K562 (cell line): ENCODE results near the gene SAMD11. TPM values are rescaled to one million over a fixed set of nuclear protein-coding genes. Genes with fewer than 3 reads are reported as not detected.

Experiments
- ATAC-seq: fragments of 200-7000 bp; cut with Tn5 transposase; 3 replicates; pipeline ENCODE4 v1.9.1; 2020; ENCODE audit warnings: moderate library complexity
- BruUV-seq: library from RNA; stranded (reverse); fragments of 400-500 nt; replicated peaks from 2 replicates; lab custom pipeline; 2021; lab: Mats Ljungman, UMichigan
- CTCF ChIA-PET: fragments of 300-600 bp; formaldehyde crosslinking; extraction: SDS; loops from one replicate; lab custom pipeline; 2021; ENCODE audit warnings: low intra/inter-chr PET ratio; lab: Yijun Ruan, JAX
- POLR2A ChIA-PET: fragments of 300-600, 350-650 bp; sonication (Branson Sonifier 250); formaldehyde crosslinking; extraction: SDS; loops from one replicate; lab custom pipeline; 2021; ENCODE audit warnings: antibody characterized with exemption, inconsistent platforms; lab: Yijun Ruan, JAX
- DNase-seq, 4 experiments: peaks; one replicate each; pipeline versions ENCODE4 v3.0.0 to v3.0.0-alpha.2; 2011 to 2018; ENCODE audit warnings: low spot score in 3 of 4, mixed read lengths in 3 of 4; ENCODE audit errors: extremely low read depth in 1 of 4
- FAIRE-seq: peaks from 2 replicates; lab custom pipeline; 2011; peaks lifted over from hg19 to GRCh38; lab: Jason Lieb, UNC
- H2AFZ ChIP-seq: 2 replicates; pipeline ENCODE4 v1.6.0; 2011; ENCODE audit warnings: low read depth, low read length, control low read depth, inconsistent platforms
- H3K27ac ChIP-seq: fragments of 200-600 bp; 3 replicates; pipeline ENCODE4 v1.8.0; 2011; ENCODE audit warnings: low read depth, mild to moderate bottlenecking, control low read depth, inconsistent platforms, low read length, moderate library complexity, mixed read lengths; ENCODE audit errors: extremely low read depth
- H3K27me3 ChIP-seq, 2 experiments: fragments of 300-600 bp in 1 of 2; 2 replicates in 1 of 2; 3 replicates in 1 of 2; pipeline versions ENCODE4 v1.6.0 to v1.8.0; 2011; ENCODE audit warnings: inconsistent platforms in 2 of 2, low read length in 2 of 2, mild to moderate bottlenecking in 1 of 2, mixed read lengths in 1 of 2, moderate library complexity in 1 of 2; ENCODE audit not compliant: control insufficient read depth in 2 of 2, insufficient read depth in 2 of 2
- H3K36me3 ChIP-seq: fragments of 300-600 bp; 3 replicates; pipeline ENCODE4 v1.8.0; 2011; ENCODE audit warnings: mild to moderate bottlenecking, low read length, inconsistent platforms; ENCODE audit not compliant: control insufficient read depth, insufficient read depth
- H3K4me1 ChIP-seq, 2 experiments: fragments of 200-600 bp in 1 of 2; replicated peaks in 1 of 2; 2 replicates in 1 of 2; 3 replicates in 1 of 2; pipeline versions ENCODE4 v1.5.1 to v1.8.0; 2011; ENCODE audit warnings: inconsistent platforms in 2 of 2, low read length in 2 of 2, mild to moderate bottlenecking in 1 of 2, mixed read lengths in 1 of 2, moderate library complexity in 1 of 2; ENCODE audit not compliant: control insufficient read depth in 2 of 2, insufficient read depth in 2 of 2
- H3K4me2 ChIP-seq: 2 replicates; pipeline ENCODE4 v1.6.1; 2011; ENCODE audit warnings: low read length, control low read depth, inconsistent platforms, mixed read lengths; ENCODE audit not compliant: insufficient read depth
- H3K4me3 ChIP-seq: fragments of 200-600 bp; sonication (generic), shearing (Covaris generic); 2 replicates; pipeline ENCODE4 v1.5.1; 2016; ENCODE audit warnings: control low read depth, inconsistent platforms
- H3K79me2 ChIP-seq: fragments of 200-600 bp; 3 replicates; pipeline ENCODE4 v1.8.0; 2011; ENCODE audit warnings: low read length, inconsistent platforms; ENCODE audit not compliant: control insufficient read depth, insufficient read depth
- H3K9ac ChIP-seq, 2 experiments: 2 replicates each; pipeline versions ENCODE4 v1.6.0 to v1.6.1; 2011; ENCODE audit warnings: low read depth in 2 of 2, low read length in 2 of 2, control low read depth in 1 of 2, inconsistent platforms in 1 of 2, mild to moderate bottlenecking in 1 of 2, mixed read lengths in 1 of 2; ENCODE audit not compliant: insufficient read depth in 1 of 2
- H3K9me1 ChIP-seq: one replicate; pipeline ENCODE4 v1.6.0; 2011; ENCODE audit warnings: inconsistent platforms, mild to moderate bottlenecking, low read length, moderate library complexity; ENCODE audit not compliant: control insufficient read depth, insufficient read depth
- H3K9me3 ChIP-seq: replicated peaks from 2 replicates; pipeline ENCODE4 v1.5.1; 2011; ENCODE audit warnings: low read depth, low read length, inconsistent platforms; ENCODE audit not compliant: control insufficient read depth, insufficient read depth
- H4K20me1 ChIP-seq: replicated peaks from 2 replicates; pipeline ENCODE4 v1.6.1; 2011; ENCODE audit warnings: low read length, inconsistent platforms, mixed read lengths; ENCODE audit not compliant: control insufficient read depth, insufficient read depth
- KDM5B ChIP-seq: fragments of 200-600 bp; sonication (generic); IDR thresholded peaks from 2 replicates; pipeline ENCODE4 v1.6.1; 2012; ENCODE audit warnings: low read depth, mild to moderate bottlenecking, moderate library complexity, low read length, control low read depth, inconsistent platforms; ENCODE audit not compliant: insufficient replicate concordance
- WGBS: fragments of 100-300 bp; shearing (Covaris generic); methylation state at CpG from one replicate; pipeline ENCODE4 v1.1.6; 2016; ENCODE audit warnings: low coverage, mixed read lengths; ENCODE audit not compliant: insufficient coverage; ENCODE audit errors: missing lambda C conversion rate; 5-methylcytosine and 5-hydroxymethylcytosine counted together
- in situ Hi-C: fragments of 300-500 bp; cut with MboI; formaldehyde crosslinking; loops from 4 replicates; pipeline ENCODE4 v1.15.0; 2018; ENCODE audit warnings: inconsistent platforms, mixed read lengths
- intact Hi-C: fragments of 100-400 bp; cut with micrococcal nuclease; formaldehyde crosslinking; loops from 2 replicates; pipeline ENCODE4 v1.14.2; 2022
- polyA plus RNA-seq, 8 experiments: library from polyadenylated mRNA; depleted of rRNA in 4 of 8; stranded (reverse) in 5 of 8; unstranded in 3 of 8; fragments of >200 nt; fragmentation: Nextera tagmentation in 2 of 8; fragmentation: Illumina TruSeq in 1 of 8; extraction: Ambion mirVana in 2 of 8; extraction: Trizol in 1 of 8; gene quantifications; 2 replicates each; pipeline versions ENCODE4 v1.2.1 to v1.2.3, GENCODE V29; 2011 to 2014; ENCODE audit warnings: inconsistent platforms in 1 of 8, missing spikeins in 1 of 8
- total RNA-seq, 7 experiments: library from RNA; depleted of rRNA in 6 of 7; stranded (reverse); fragments of >200 nt in 6 of 7; fragmentation: Illumina TruSeq in 2 of 7; extraction: Trizol in 2 of 7; gene quantifications; 2 replicates each; pipeline versions ENCODE4 v1.2.1 to v1.2.3, GENCODE V29; 2011 to 2021; ENCODE audit warnings: low replicate concordance in 1 of 7
- TF ChIP-seq, protein P1 (sequence below): fragments of 250-450 bp; sonication (Bioruptor Pico); IDR thresholded peaks from 2 replicates; pipeline ENCODE4 v1.8.0; 2021; ENCODE audit warnings: moderate library complexity, mild to moderate bottlenecking, inconsistent platforms

The SAMD11 gene
- total and polyA plus RNA-seq, 9 of the 15 experiments (the other 6 are each of a cell fraction or from before 2014, with no cell fraction given) = 0.07 to 0.82 (median 0.11) TPM; not detected in 2

DNA sequence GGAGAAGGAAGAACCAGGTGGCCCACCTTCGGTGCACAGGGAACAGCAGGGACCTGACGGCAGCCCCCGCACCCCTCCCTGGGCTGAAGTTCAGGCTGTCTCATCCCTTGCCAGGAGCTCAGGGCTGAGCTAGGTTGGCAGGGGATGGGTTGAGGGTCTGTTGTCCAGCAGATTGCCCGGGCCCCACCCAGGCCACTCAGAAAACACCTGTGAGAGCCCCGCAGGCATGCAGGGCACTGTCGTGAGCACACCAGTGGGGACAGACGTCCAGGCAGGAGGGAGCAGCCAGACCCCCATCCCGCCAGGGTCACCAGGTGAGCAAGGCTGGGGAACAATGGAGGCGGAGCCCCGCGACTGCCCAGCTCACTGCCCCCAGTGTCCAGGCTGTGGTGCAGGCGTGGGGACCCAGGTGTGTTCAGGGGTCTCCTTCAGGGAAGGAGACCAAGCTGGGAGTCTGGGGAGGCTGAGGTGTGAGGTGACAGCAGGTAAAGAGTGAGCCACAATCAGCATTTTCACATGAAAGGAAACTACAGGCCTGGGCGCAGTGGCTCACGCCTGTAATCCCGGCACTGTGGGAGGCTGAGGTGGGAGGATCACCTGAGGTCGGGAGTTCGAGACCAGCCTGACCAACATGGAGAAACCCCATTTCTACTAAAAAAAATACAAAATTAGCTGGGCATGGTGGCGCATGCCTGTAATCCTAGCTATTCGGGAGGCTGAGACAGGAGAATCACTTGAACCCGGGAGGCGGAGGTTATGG, 9.4 kb upstream of the SAMD11 start:
- no peak overlapping the region for H3K4me2 ChIP-seq
- WGBS = 16% methylated on average over 20 of the region's 21 CpGs
- peaks cover 27 to 59% of the 10 kb centered on the region in 2 experiments; a peak in 4 of 5 replicates for H3K27me3 ChIP-seq
- no peak for FAIRE-seq
- no peaks in the 10 kb centered on the region for H3K9me1 ChIP-seq
- H3K4me3 ChIP-seq = no peak overlapping the region
- no peak overlapping the region for H3K27ac ChIP-seq
- CTCF ChIA-PET = no interaction called here
- ATAC-seq = no peak
- peaks cover 8 to 71% of the 10 kb centered on the region in 2 experiments for H3K4me1 ChIP-seq
- TF ChIP-seq, protein P1, sequence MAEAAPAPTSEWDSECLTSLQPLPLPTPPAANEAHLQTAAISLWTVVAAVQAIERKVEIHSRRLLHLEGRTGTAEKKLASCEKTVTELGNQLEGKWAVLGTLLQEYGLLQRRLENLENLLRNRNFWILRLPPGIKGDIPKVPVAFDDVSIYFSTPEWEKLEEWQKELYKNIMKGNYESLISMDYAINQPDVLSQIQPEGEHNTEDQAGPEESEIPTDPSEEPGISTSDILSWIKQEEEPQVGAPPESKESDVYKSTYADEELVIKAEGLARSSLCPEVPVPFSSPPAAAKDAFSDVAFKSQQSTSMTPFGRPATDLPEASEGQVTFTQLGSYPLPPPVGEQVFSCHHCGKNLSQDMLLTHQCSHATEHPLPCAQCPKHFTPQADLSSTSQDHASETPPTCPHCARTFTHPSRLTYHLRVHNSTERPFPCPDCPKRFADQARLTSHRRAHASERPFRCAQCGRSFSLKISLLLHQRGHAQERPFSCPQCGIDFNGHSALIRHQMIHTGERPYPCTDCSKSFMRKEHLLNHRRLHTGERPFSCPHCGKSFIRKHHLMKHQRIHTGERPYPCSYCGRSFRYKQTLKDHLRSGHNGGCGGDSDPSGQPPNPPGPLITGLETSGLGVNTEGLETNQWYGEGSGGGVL (CRISPR knock-in tag) = no peak
- peak; percentile 38 for TF ChIP-seq KDM5B
- POLR2A ChIA-PET = interaction anchor here (0.6 to 0.9 kb wide), 3 partner anchors 10 to 303 kb away, joined by 3 read pairs; no protein-coding TSS in a partner anchor
- in situ Hi-C loops (no loop called here), intact Hi-C loops (no loop called here)
- no peaks in the 10 kb centered on the region for H3K9me3 ChIP-seq
- no peak overlapping the region for H3K9ac ChIP-seq
- no TSS peak for BruUV-seq
- H4K20me1 ChIP-seq = peaks cover 20% of the 10 kb centered on the region; the same call in 1 of the 2 replicates
- no peaks in the 10 kb centered on the region for H3K79me2 ChIP-seq
- no peak for DNase-seq
- no peak overlapping the region for H2AFZ ChIP-seq
- no peaks in the 10 kb centered on the region for H3K36me3 ChIP-seq
